Neural progenitor cell (in vitro differentiated cells): ENCODE results near the gene NEDD8. TPM values are rescaled to one million over a fixed set of nuclear protein-coding genes. Genes with fewer than 3 reads are reported as not detected.

Experiments used
- DNase-seq: peaks from one replicate; pipeline ENCODE4 v3.0.0-alpha.2; 2016; ENCODE audit warnings: low spot score
- H2AFZ ChIP-seq: fragments of 200-600 bp; sonication (generic); replicated peaks from 2 replicates; pipeline ENCODE4 v1.6.1; 2016; ENCODE audit warnings: antibody characterized with exemption
- H3F3A ChIP-seq: fragments of 200-600 bp; sonication (generic); 2 replicates; pipeline ENCODE4 v1.6.1; 2016; ENCODE audit warnings: antibody characterized with exemption, low read depth
- H3K27ac ChIP-seq: fragments of 200-600 bp; sonication (generic); 2 replicates; pipeline ENCODE4 v1.5.1; 2016; ENCODE audit warnings: mild to moderate bottlenecking
- H3K27me3 ChIP-seq: fragments of 200-600 bp; sonication (generic); 2 replicates; pipeline ENCODE4 v1.6.1; 2016; ENCODE audit warnings: mild to moderate bottlenecking, moderate library complexity
- H3K36me3 ChIP-seq: fragments of 200-600 bp; sonication (generic); 2 replicates; pipeline ENCODE4 v1.5.1; 2016
- H3K4me1 ChIP-seq: fragments of 200-600 bp; sonication (generic); 2 replicates; pipeline ENCODE4 v1.6.1; 2016; ENCODE audit warnings: mixed run types
- H3K4me2 ChIP-seq: fragments of 200-600 bp; sonication (generic); 2 replicates; pipeline ENCODE4 v1.6.1; 2016
- H3K4me3 ChIP-seq: fragments of 200-600 bp; sonication (generic); 2 replicates; pipeline ENCODE4 v1.5.1; 2016
- H3K79me2 ChIP-seq: fragments of 200-600 bp; sonication (generic); 2 replicates; pipeline ENCODE4 v1.6.1; 2016; ENCODE audit warnings: low read depth
- H3K9ac ChIP-seq: fragments of 200-600 bp; sonication (generic); 2 replicates; pipeline ENCODE4 v1.6.1; 2016
- H3K9me3 ChIP-seq: fragments of 200-600 bp; sonication (generic); 2 replicates; pipeline ENCODE4 v1.5.1; 2016; ENCODE audit warnings: low read depth
- H4K20me1 ChIP-seq: fragments of 200-600 bp; sonication (generic); 2 replicates; pipeline ENCODE4 v1.6.1; 2016; ENCODE audit warnings: low read depth
- H3K27ac Mint-ChIP-seq: 3 replicates; pipeline ENCODE4 v1.8.0; 2021; ENCODE audit warnings: mixed read lengths
- H3K27me3 Mint-ChIP-seq: 2 replicates; pipeline ENCODE4 v1.8.0; 2022; ENCODE audit warnings: low read depth, mild to moderate bottlenecking, inconsistent platforms, moderate library complexity, mixed read lengths; ENCODE audit not compliant: insufficient read depth
- H3K36me3 Mint-ChIP-seq: 3 replicates; pipeline ENCODE4 v1.8.0; 2021; ENCODE audit warnings: mixed read lengths
- H3K4me1 Mint-ChIP-seq: 3 replicates; pipeline ENCODE4 v1.8.0; 2021; ENCODE audit warnings: mixed read lengths
- H3K4me3 Mint-ChIP-seq: 3 replicates; pipeline ENCODE4 v1.8.0; 2021; ENCODE audit warnings: mild to moderate bottlenecking, moderate library complexity, mixed read lengths
- H3K9me3 Mint-ChIP-seq: 3 replicates; pipeline ENCODE4 v1.8.0; 2020; ENCODE audit warnings: mixed read lengths
- EZH2 ChIP-seq: fragments of 200-600 bp; sonication (generic); IDR thresholded peaks from 2 replicates; pipeline ENCODE4 v1.6.1; 2017; ENCODE audit warnings: antibody characterized with exemption, mild to moderate bottlenecking, moderate library complexity
- EZH2phosphoT487 ChIP-seq: fragments of 200-600 bp; sonication (generic); IDR thresholded peaks from 2 replicates; pipeline ENCODE4 v1.6.1; 2017; ENCODE audit warnings: antibody characterized with exemption
- small RNA-seq: library from RNA; depleted of rRNA; stranded (forward); fragments of <200 nt; gene quantifications from one replicate; pipeline ENCODE3, GENCODE V24; 2015
- total RNA-seq: library from RNA; depleted of rRNA; stranded (reverse); fragments of >200 nt; gene quantifications from 2 replicates; pipeline ENCODE4 v1.2.3, GENCODE V29; 2015; ENCODE audit warnings: low replicate concordance
- TF ChIP-seq, protein P1 (sequence below): fragments of 200-600 bp; sonication (generic); IDR thresholded peaks from 2 replicates; pipeline ENCODE4 v1.5.1; 2017; ENCODE audit warnings: antibody characterized with exemption, mild to moderate bottlenecking

NEDD8 gene
- total RNA-seq, 1 donor from 2014 or later = 220 TPM

DNA sequence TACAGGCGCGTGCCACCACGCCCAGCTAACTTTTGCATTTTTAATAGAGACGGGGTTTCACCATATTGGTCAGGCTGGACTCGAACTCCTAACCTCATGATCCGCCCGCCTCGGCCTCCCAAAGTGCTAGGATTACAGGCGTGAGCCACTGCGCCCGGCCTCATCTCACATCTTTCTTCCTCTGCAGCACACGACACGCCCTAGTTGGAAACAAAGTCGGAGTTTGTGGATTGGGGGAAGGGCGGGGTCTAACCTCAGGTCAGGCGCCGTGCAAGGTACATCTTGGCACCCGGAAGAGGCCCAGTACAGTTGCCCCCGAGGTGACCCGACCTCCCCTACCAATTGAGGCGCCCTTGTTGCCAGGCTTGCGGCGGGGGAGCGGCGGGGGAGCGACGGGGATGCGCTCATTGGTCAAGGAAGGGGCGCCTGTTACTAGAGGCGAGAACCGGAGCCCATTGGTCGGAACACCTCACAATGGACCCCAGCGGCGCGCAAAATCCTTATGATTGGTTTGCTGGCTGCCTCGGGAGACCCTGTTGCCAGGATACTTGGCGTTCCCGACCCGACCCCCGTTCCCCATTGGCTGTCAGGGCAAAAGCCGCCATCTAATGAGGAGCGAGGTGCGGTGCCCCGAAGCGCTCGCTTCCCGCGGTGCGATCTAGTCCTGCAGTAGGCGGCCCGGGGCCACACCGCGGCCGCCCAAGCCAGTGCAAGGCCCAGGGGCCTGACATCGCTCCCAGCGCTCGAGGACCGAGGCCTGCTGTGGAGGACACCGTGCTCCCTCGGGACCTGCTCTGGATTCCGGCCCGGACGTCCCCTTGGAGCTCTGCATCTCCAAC lies 60.5 kb downstream of the NEDD8 start, which contains the start of gene REC8:
Gene REC8, plus strand, starts transcription at position 659 of the 839 bp plus-strand sequence. CDS start 473 bp downstream, outside the sequence.
- Histone ChIP-seq H3K36me3 (no peaks in the 10 kb centered on the region), H3K79me2 (peaks cover 16% of the 10 kb centered on the region), H4K20me1 (peaks cover 8% of the 10 kb centered on the region), H3F3A (peaks cover 23% of the 10 kb centered on the region), H3K9me3 (no peaks in the 10 kb centered on the region), H3K27ac (no peak within 1 kb of the TSS), H2AFZ (peak within 1 kb of the TSS; percentile 38), H3K9ac (no peak within 1 kb of the TSS), H3K4me2 (peak within 1 kb of the TSS; percentile 90), H3K27me3 (no peaks in the 10 kb centered on the region), H3K4me3 (peak within 1 kb of the TSS; percentile 60), H3K4me1 (peaks cover 5% of the 10 kb centered on the region)
- H3K36me3 Mint-ChIP-seq = peaks cover 2% of the 10 kb centered on the region
- H3K4me1 Mint-ChIP-seq = peaks cover 7% of the 10 kb centered on the region
- peak within 1 kb of the TSS; percentile 50 for H3K27ac Mint-ChIP-seq
- peak; percentile 99 for DNase-seq
- H3K9me3 Mint-ChIP-seq = peaks cover 3% of the 10 kb centered on the region
- peak within 1 kb of the TSS; percentile 81 for H3K4me3 Mint-ChIP-seq
- H3K27me3 Mint-ChIP-seq = peaks cover 6% of the 10 kb centered on the region
- TF ChIP-seq, protein P1, sequence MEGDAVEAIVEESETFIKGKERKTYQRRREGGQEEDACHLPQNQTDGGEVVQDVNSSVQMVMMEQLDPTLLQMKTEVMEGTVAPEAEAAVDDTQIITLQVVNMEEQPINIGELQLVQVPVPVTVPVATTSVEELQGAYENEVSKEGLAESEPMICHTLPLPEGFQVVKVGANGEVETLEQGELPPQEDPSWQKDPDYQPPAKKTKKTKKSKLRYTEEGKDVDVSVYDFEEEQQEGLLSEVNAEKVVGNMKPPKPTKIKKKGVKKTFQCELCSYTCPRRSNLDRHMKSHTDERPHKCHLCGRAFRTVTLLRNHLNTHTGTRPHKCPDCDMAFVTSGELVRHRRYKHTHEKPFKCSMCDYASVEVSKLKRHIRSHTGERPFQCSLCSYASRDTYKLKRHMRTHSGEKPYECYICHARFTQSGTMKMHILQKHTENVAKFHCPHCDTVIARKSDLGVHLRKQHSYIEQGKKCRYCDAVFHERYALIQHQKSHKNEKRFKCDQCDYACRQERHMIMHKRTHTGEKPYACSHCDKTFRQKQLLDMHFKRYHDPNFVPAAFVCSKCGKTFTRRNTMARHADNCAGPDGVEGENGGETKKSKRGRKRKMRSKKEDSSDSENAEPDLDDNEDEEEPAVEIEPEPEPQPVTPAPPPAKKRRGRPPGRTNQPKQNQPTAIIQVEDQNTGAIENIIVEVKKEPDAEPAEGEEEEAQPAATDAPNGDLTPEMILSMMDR = no peak
- TF ChIP-seq EZH2 = no peak
- TF ChIP-seq EZH2phosphoT487 = no peak

DNA sequence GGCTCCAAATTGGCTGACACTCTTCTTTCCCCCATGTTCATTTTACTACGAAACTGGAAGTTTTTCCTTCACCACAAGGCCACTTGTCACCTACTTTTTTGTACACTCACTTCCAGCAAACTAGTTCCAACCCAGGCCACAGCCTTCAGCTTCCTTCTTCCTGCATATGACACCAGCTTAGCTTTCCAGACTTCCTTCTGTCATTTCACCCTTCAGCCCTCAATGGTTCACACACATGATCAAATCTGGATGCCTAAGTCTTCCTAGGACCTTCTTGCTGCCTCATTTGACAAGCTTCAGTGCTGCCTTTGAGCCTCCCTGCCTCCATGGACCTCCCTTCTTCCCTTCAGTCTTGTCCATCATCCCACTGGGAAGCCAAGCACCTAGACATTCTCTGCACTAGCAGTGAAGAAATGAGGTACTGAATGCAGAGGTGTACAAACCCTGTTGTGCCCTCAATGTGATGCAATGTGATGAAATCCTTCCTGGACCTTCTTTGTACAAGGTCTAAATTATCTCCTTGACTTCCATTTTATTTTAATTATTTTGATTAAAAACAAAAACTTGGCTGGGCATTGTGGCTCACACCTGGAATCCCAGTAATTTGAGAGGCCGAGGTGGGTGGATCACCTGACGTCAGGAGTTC lies 64.6 kb downstream of the NEDD8 start:
- Histone ChIP-seq H3K4me3 (no peak overlapping the region), H3K36me3 (no peaks in the 10 kb centered on the region), H3K27ac (no peak overlapping the region), H3K9ac (no peak overlapping the region), H3K79me2 (peaks cover 6% of the 10 kb centered on the region), H4K20me1 (no peaks in the 10 kb centered on the region), H3K27me3 (no peaks in the 10 kb centered on the region), H3K4me2 (no peak overlapping the region), H3F3A (peaks cover 19% of the 10 kb centered on the region), H3K4me1 (no peaks in the 10 kb centered on the region), H2AFZ (no peak overlapping the region), H3K9me3 (no peaks in the 10 kb centered on the region)
- Mint-ChIP-seq H3K36me3 (peaks cover 3% of the 10 kb centered on the region), H3K27ac (peak overlapping the region; percentile 57), H3K4me3 (no peak overlapping the region), H3K4me1 (peaks cover 4% of the 10 kb centered on the region), H3K27me3 (peaks cover 8% of the 10 kb centered on the region), H3K9me3 (no peaks in the 10 kb centered on the region)
- TF ChIP-seq EZH2 (no peak), EZH2phosphoT487 (no peak)
- TF ChIP-seq, protein P1 = no peak
- no peak for DNase-seq

Small RNA genes lying within 50 kb of the gene (small RNA-seq; reads per million reads assigned to genes)
- gene AL136295.4 (not detected), gene CHMP4A (not detected), gene IPO4 (not detected), gene MDP1 (not detected)

Other genes starting within 250 kb of the NEDD8 start
- gene DHRS4L2, start 243.4 kb downstream of the NEDD8 start, total RNA-seq = 3.6 and 7.4 TPM in 2 replicates
- 0.77 and 1.4 TPM in 2 replicates for gene CARMIL3, start 180.4 kb downstream of the NEDD8 start, total RNA-seq
- not detected in 2 replicates for gene CPNE6, start 160.8 kb downstream of the NEDD8 start, total RNA-seq
- 11.1 and 26.6 TPM in 2 replicates for gene PCK2, start 138.1 kb downstream of the NEDD8 start, total RNA-seq
- gene DCAF11, start 117.6 kb downstream of the NEDD8 start, total RNA-seq = 66.5 and 83.8 TPM in 2 replicates
- gene NRL, start 117.4 kb downstream of the NEDD8 start, total RNA-seq = 0.54 and 1.9 TPM in 2 replicates
- 0.77 and 1.2 TPM in 2 replicates for gene FITM1, start 101.7 kb downstream of the NEDD8 start, total RNA-seq
- gene PSME1, start 96.2 kb downstream of the NEDD8 start, total RNA-seq = 32.7 and 37.5 TPM in 2 replicates
- gene EMC9, start 90.8 kb downstream of the NEDD8 start, total RNA-seq = 14.0 and 23.8 TPM in 2 replicates
- gene PSME2, start 85.8 kb downstream of the NEDD8 start, total RNA-seq = 43.5 and 53.5 TPM in 2 replicates
- gene RNF31, start 84.9 kb downstream of the NEDD8 start, total RNA-seq = 28.8 and 38.3 TPM in 2 replicates
- 6.9 and 9.7 TPM in 2 replicates for gene IRF9, start 71.1 kb downstream of the NEDD8 start, total RNA-seq
- gene REC8, start 60.3 kb downstream of the NEDD8 start, total RNA-seq = 34.6 and 59.8 TPM in 2 replicates
- gene IPO4, start 43.6 kb downstream of the NEDD8 start, total RNA-seq = 15.9 and 35.5 TPM in 2 replicates
- 30.5 and 37.6 TPM in 2 replicates for gene TM9SF1, start 36.9 kb downstream of the NEDD8 start, total RNA-seq
- gene TSSK4, start 26.7 kb downstream of the NEDD8 start, total RNA-seq = not detected in 2 replicates
- gene CHMP4A, start 18.9 kb downstream of the NEDD8 start, total RNA-seq = 35.3 and 37.1 TPM in 2 replicates
- gene MDP1, start 16.3 kb downstream of the NEDD8 start, total RNA-seq = 18.3 and 20.1 TPM in 2 replicates
- 98.4 and 101 TPM in 2 replicates for gene GMPR2, start 562 bp upstream of the NEDD8 start, total RNA-seq
- gene TINF2, start 10.3 kb upstream of the NEDD8 start, total RNA-seq = 32.6 and 42.5 TPM in 2 replicates
- gene TGM1, start 30.8 kb upstream of the NEDD8 start, total RNA-seq = 2.6 and 4.9 TPM in 2 replicates
- gene RABGGTA, start 39.2 kb upstream of the NEDD8 start, total RNA-seq = 7.1 and 22.9 TPM in 2 replicates
- 19.7 and 27.4 TPM in 2 replicates for gene DHRS1, start 67.4 kb upstream of the NEDD8 start, total RNA-seq
- gene NOP9, start 67.5 kb upstream of the NEDD8 start, total RNA-seq = 14.8 and 24.7 TPM in 2 replicates
- gene CIDEB, start 75.6 kb upstream of the NEDD8 start, total RNA-seq = 0.12 TPM in 1 of 2 replicates, not detected in the other
- 1.8 and 9.0 TPM in 2 replicates for gene LTB4R2, start 77.8 kb upstream of the NEDD8 start, total RNA-seq
- 1.9 and 4.6 TPM in 2 replicates for gene LTB4R, start 79.1 kb upstream of the NEDD8 start, total RNA-seq
- not detected in 2 replicates for gene ADCY4, start 102.7 kb upstream of the NEDD8 start, total RNA-seq
- gene RIPK3, start 107.6 kb upstream of the NEDD8 start, total RNA-seq = not detected in 2 replicates
- gene NFATC4, start 135.8 kb upstream of the NEDD8 start, total RNA-seq = 38.2 and 95.3 TPM in 2 replicates
- gene NYNRIN, start 166.6 kb upstream of the NEDD8 start, total RNA-seq = 15.5 and 34.3 TPM in 2 replicates
- gene CBLN3, start 197.3 kb upstream of the NEDD8 start, total RNA-seq = 0.25 TPM in 1 of 2 replicates, not detected in the other
- 20.4 and 34.7 TPM in 2 replicates for gene KHNYN, start 197.6 kb upstream of the NEDD8 start, total RNA-seq
- gene SDR39U1, start 210.4 kb upstream of the NEDD8 start, total RNA-seq = 19.0 and 37.8 TPM in 2 replicates